IPS DF 19.7 (cell line): Measurements from ENCODE around the gene DPYD.
"Not testable (repeated sequence)": the region's sequence is repeated elsewhere in the genome, so short reads cannot be mapped to it uniquely, and the experiment has no call there.

ENCODE experiments used
- DNase-seq: peaks from one replicate; pipeline ENCODE4 v3.0.0-alpha.2; 2013; ENCODE audit warnings: low read depth, low spot score

DPYD gene

GRCh38 chr1:97365026-97365425 is 555.8 kb downstream of the DPYD start:
- DNase-seq, result no peak

GRCh38 chr1:97364086-97364485 is 556.7 kb downstream of the DPYD start:
- no peak for DNase-seq

- DNase-seq, result no peak
These were observed 564.5 kb downstream of the DPYD start for GRCh38 chr1:97356309-97356708.

- no peak for DNase-seq
These were observed 567.9 kb downstream of the DPYD start for GRCh38 chr1:97352936-97353382.

- no peak for DNase-seq
These were observed 569.0 kb downstream of the DPYD start for GRCh38 chr1:97351846-97352245.

GRCh38 chr1:97350662-97351061 is 570.2 kb downstream of the DPYD start:
- no peak for DNase-seq

- no peak for DNase-seq
These were observed 570.6 kb downstream of the DPYD start for GRCh38 chr1:97350241-97350640.

GRCh38 chr1:97349794-97350193 is 571.0 kb downstream of the DPYD start:
- not testable (repeated sequence) for DNase-seq

- no peak for DNase-seq
These were observed 572.1 kb downstream of the DPYD start for GRCh38 chr1:97348599-97349265.

- DNase-seq, result no peak
These were observed 579.9 kb downstream of the DPYD start for GRCh38 chr1:97340951-97341350.

- DNase-seq, result no peak
These were observed 582.5 kb downstream of the DPYD start for GRCh38 chr1:97338347-97338746.

GRCh38 chr1:97337250-97338030 is 583.4 kb downstream of the DPYD start:
- no peak for DNase-seq

- no peak for DNase-seq
These were observed 586.4 kb downstream of the DPYD start for GRCh38 chr1:97334454-97334853.

- DNase-seq, result no peak
These were observed 588.1 kb downstream of the DPYD start for GRCh38 chr1:97332716-97333115.

- DNase-seq, result no peak
These were observed 589.7 kb downstream of the DPYD start for GRCh38 chr1:97331165-97331564.

GRCh38 chr1:97314685-97315084 is 606.1 kb downstream of the DPYD start:
- no peak for DNase-seq

- DNase-seq, result no peak
These were observed 612.7 kb downstream of the DPYD start for GRCh38 chr1:97308131-97308530.

GRCh38 chr1:97307568-97307967 is 613.3 kb downstream of the DPYD start:
- no peak for DNase-seq

- no peak for DNase-seq
These were observed 613.7 kb downstream of the DPYD start for GRCh38 chr1:97307151-97307550.

GRCh38 chr1:97306504-97306903 is 614.3 kb downstream of the DPYD start:
- no peak for DNase-seq

- DNase-seq, result no peak
These were observed 616.5 kb downstream of the DPYD start for GRCh38 chr1:97304366-97304765.

- no peak for DNase-seq
These were observed 621.9 kb downstream of the DPYD start for GRCh38 chr1:97298966-97299365.

GRCh38 chr1:97297611-97298010 is 623.2 kb downstream of the DPYD start:
- no peak for DNase-seq
